MCF 10A (cell line): ENCODE measurements around the gene TUNAR. TPM values are rescaled to one million over a fixed set of nuclear protein-coding genes. Genes with fewer than 3 reads are reported as not detected.
A peak's percentile ranks its signal among the peaks of the same experiment; 100 is the strongest.

Source experiments
- Bru-seq: library from RNA; stranded (reverse); fragments of 400-500 nt; gene quantifications from one replicate; lab custom pipeline; 2021; lab: Mats Ljungman, UMichigan
- BruChase-seq, 2 experiments: library from RNA; stranded (reverse); fragments of 400-500 nt; gene quantifications; one replicate each; lab custom pipeline; 2021; lab: Mats Ljungman, UMichigan
- BruUV-seq: library from RNA; stranded (reverse); fragments of 400-500 nt; replicated peaks from 2 replicates; lab custom pipeline; 2021; lab: Mats Ljungman, UMichigan
- CTCF ChIA-PET: fragments of 300-600 bp; sonication (Branson Sonifier 250); formaldehyde crosslinking; extraction: SDS; loops from one replicate; lab custom pipeline; 2021; ENCODE audit warnings: antibody characterized with exemption, inconsistent platforms; lab: Yijun Ruan, JAX
- POLR2A ChIA-PET: fragments of 300-600, 350-650 bp; sonication (Branson Sonifier 250); formaldehyde crosslinking; extraction: SDS; loops from one replicate; lab custom pipeline; 2020; ENCODE audit warnings: antibody characterized with exemption, inconsistent platforms; lab: Yijun Ruan, JAX
- DNase-seq: peaks from one replicate; pipeline ENCODE4 v3.0.0-alpha.2; 2018; ENCODE audit not compliant: unreplicated experiment
- H3K27ac Mint-ChIP-seq: one replicate; pipeline ENCODE4 v1.8.0; 2022; ENCODE audit warnings: mild to moderate bottlenecking, low read depth, mixed read lengths; ENCODE audit not compliant: unreplicated experiment
- H3K27me3 Mint-ChIP-seq: one replicate; pipeline ENCODE4 v1.8.0; 2022; ENCODE audit warnings: mixed read lengths; ENCODE audit not compliant: insufficient read depth, unreplicated experiment
- H3K36me3 Mint-ChIP-seq: one replicate; pipeline ENCODE4 v1.8.0; 2022; ENCODE audit warnings: mild to moderate bottlenecking, moderate library complexity, mixed read lengths; ENCODE audit not compliant: insufficient read depth, unreplicated experiment
- H3K4me1 Mint-ChIP-seq: one replicate; pipeline ENCODE4 v1.8.0; 2022; ENCODE audit warnings: mixed read lengths; ENCODE audit not compliant: insufficient read depth, unreplicated experiment
- H3K4me3 Mint-ChIP-seq: one replicate; pipeline ENCODE4 v1.8.0; 2022; ENCODE audit warnings: mild to moderate bottlenecking, moderate library complexity, mixed read lengths; ENCODE audit not compliant: unreplicated experiment
- H3K9me3 Mint-ChIP-seq: one replicate; pipeline ENCODE4 v1.8.0; 2022; ENCODE audit warnings: mixed read lengths; ENCODE audit not compliant: unreplicated experiment
- intact Hi-C: fragments of 100-400 bp; cut with micrococcal nuclease; formaldehyde crosslinking; loops from 2 replicates; pipeline ENCODE4 v1.14.1; 2022
- long read RNA-seq: library from polyadenylated mRNA; stranded (forward); transcript quantifications from one replicate; pipeline ENCODE4 v2.0.0, GENCODE V29; 2022
- total RNA-seq: library from RNA; stranded (reverse); gene quantifications from 2 replicates; pipeline ENCODE4 v1.2.3, GENCODE V29; 2022
- TF ChIP-seq, protein P1 (sequence below): fragments of 200-600 bp; IDR thresholded peaks from one replicate; pipeline ENCODE4 v1.8.0; 2022; ENCODE audit warnings: antibody characterized with exemption, mild to moderate bottlenecking; ENCODE audit not compliant: unreplicated experiment

TUNAR gene
- total RNA-seq (not detected in 2 replicates), Bru-seq, nascent RNA (percentile 5 among the genes with signal in this experiment), BruChase-seq, experiment 1, labeled RNA remaining after a 6-hour chase (percentile 7 among the genes with signal in this experiment), BruChase-seq, experiment 2, labeled RNA remaining after a 2-hour chase (percentile 6 among the genes with signal in this experiment)
- long read RNA-seq = 0 reads

DNA sequence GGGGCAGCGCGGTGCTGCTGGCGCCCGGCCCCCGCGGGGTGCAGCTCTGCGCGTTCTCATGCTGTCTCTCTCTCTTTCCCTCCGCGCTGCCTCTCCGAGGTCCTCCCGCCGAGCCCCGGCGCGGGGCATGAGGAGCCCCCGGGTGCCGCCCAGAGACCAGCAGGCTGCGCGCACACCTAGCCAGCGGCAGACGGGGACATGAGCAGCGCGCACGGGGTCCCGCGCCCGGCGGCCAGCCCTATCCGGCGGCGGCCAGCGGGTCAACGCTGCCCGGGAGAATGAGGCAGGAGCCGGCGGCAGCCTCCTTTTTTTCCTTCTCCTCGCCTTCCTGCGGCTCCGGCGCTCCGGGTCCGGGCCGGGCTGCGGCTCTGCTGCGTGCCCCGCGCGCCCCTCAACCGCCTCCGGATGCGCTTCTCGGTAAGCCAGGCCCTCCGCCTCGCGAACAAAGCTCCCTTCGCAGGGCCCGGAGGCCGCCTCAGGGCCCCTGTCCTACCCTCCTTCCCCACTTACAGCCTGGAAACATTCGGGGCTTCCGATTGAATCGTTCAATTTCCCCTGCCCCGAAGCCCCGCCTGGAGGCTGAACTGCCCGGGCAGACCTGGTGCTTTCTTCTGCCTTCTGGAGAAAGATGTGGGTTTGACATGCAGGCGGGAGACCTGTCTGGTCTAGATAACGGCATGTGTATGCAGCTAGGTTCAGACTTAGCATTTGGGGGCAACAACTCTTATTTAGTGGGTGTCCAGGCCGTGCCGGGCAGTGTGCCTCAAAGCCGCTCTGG, at the start of gene TUNAR:
TUNAR (plus strand) TSS at position 72 of the 778 bp plus-strand sequence.
- Mint-ChIP-seq H3K27me3 (peaks cover 84% of the 10 kb centered on the region), H3K36me3 (no peaks in the 10 kb centered on the region), H3K9me3 (no peaks in the 10 kb centered on the region), H3K27ac (no peak within 1 kb of the TSS), H3K4me1 (no peaks in the 10 kb centered on the region), H3K4me3 (no peak within 1 kb of the TSS)
- BruUV-seq = no TSS peak
- ChIA-PET POLR2A (no interaction called here), CTCF (no interaction called here)
- DNase-seq = no peak
- TF ChIP-seq, protein P1, sequence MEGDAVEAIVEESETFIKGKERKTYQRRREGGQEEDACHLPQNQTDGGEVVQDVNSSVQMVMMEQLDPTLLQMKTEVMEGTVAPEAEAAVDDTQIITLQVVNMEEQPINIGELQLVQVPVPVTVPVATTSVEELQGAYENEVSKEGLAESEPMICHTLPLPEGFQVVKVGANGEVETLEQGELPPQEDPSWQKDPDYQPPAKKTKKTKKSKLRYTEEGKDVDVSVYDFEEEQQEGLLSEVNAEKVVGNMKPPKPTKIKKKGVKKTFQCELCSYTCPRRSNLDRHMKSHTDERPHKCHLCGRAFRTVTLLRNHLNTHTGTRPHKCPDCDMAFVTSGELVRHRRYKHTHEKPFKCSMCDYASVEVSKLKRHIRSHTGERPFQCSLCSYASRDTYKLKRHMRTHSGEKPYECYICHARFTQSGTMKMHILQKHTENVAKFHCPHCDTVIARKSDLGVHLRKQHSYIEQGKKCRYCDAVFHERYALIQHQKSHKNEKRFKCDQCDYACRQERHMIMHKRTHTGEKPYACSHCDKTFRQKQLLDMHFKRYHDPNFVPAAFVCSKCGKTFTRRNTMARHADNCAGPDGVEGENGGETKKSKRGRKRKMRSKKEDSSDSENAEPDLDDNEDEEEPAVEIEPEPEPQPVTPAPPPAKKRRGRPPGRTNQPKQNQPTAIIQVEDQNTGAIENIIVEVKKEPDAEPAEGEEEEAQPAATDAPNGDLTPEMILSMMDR = no peak
- intact Hi-C loops = no loop called here

GRCh38 chr14:95828649-95829265, 47.9 kb upstream of the TUNAR start:
- no peak for DNase-seq
- Mint-ChIP-seq H3K4me3 (no peak overlapping the region), H3K27ac (no peak overlapping the region), H3K4me1 (no peaks in the 10 kb centered on the region), H3K36me3 (no peaks in the 10 kb centered on the region), H3K9me3 (no peaks in the 10 kb centered on the region), H3K27me3 (peaks cover 21% of the 10 kb centered on the region)
- TF ChIP-seq, protein P1 = no peak
- intact Hi-C loops = no loop called here
- BruUV-seq = no TSS peak
- POLR2A ChIA-PET = no interaction called here
- CTCF ChIA-PET = interaction anchor here (1.2 kb wide), 1 partner anchor 54 kb away, joined by 3 read pairs; no protein-coding TSS in a partner anchor

DNA sequence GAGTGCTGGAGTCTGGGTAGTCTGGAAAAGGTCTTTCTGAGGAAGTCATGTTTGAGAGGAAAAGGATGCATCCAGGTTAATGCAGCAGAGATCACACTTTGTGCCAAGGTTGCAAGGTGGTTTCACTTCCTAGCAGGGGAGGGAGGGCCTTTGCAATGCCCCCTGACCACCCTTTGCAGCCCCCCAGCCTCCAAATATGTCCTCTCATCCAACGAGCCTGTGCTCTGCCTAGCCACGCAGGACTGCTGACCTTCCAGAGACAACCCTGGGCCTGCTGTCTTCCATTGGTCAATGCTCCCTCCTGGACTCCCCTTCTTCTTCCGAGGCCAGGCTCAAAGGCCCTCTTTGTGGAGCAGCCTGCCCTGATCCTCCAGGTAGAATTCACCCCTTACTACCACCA, 47.3 kb upstream of the TUNAR start:
- BruUV-seq = no TSS peak
- no peak overlapping the region for H3K27ac Mint-ChIP-seq
- intact Hi-C loops = no loop called here
- CTCF ChIA-PET = interaction anchor here (1.2 kb wide), 1 partner anchor 55 kb away, joined by 3 read pairs; no protein-coding TSS in a partner anchor
- H3K9me3 Mint-ChIP-seq = no peaks in the 10 kb centered on the region
- peaks cover 21% of the 10 kb centered on the region for H3K27me3 Mint-ChIP-seq
- no peaks in the 10 kb centered on the region for H3K36me3 Mint-ChIP-seq
- H3K4me1 Mint-ChIP-seq = no peaks in the 10 kb centered on the region
- TF ChIP-seq, protein P1 = no peak
- POLR2A ChIA-PET = no interaction called here
- no peak for DNase-seq
- no peak overlapping the region for H3K4me3 Mint-ChIP-seq

DNA sequence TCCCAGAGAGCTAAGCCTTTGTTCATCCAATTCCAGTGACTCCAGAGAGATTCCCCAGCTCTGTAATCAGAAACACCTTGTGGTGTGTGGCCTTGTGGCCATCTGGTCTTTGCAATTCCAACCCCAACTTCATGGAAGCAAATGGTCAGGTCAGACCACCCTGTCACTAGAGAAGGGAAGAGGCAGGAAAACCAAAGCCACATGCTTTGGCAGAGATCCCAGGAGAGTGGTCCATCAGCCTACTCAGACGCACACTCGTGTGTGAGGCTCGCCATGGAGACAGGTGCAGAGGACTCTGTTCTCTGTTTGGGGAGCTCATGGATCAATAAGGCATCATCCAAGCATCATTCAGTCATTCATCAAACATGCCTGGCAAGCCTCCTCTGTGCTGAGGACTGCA, 46.2 kb upstream of the TUNAR start:
- ChIA-PET POLR2A (no interaction called here), CTCF (no interaction called here)
- H3K27me3 Mint-ChIP-seq = peaks cover 18% of the 10 kb centered on the region
- H3K36me3 Mint-ChIP-seq = no peaks in the 10 kb centered on the region
- H3K9me3 Mint-ChIP-seq = no peaks in the 10 kb centered on the region
- intact Hi-C loops = loop anchor here (1.0 kb wide), 1 partner anchor 29 kb away; no protein-coding TSS in a partner anchor
- H3K27ac Mint-ChIP-seq = no peak overlapping the region
- DNase-seq = no peak
- peaks cover 3% of the 10 kb centered on the region for H3K4me1 Mint-ChIP-seq
- TF ChIP-seq, protein P1 = no peak
- BruUV-seq = no TSS peak
- H3K4me3 Mint-ChIP-seq = no peak overlapping the region
